Smooth muscle cell of the umbilical artery (primary cell): ENCODE data around the gene VPS8. TPM values are rescaled to one million over a fixed set of nuclear protein-coding genes. Genes with fewer than 3 reads are reported as not detected.

Source experiments
- total RNA-seq: library from RNA; depleted of rRNA; stranded (reverse); fragments of >200 nt; gene quantifications from 2 replicates; pipeline ENCODE4 v1.2.3, GENCODE V29; 2014

VPS8 gene
- 86.0 and 98.9 TPM in 2 replicates for total RNA-seq

GRCh38 chr3:184811999-184812661, at the start of gene VPS8:
Gene VPS8 (plus strand): TSS chr3:184812166. CDS start chr3:184824633, 12,467 bp downstream.

Other genes starting within 250 kb of the VPS8 start
- 19.0 and 22.6 TPM in 2 replicates for gene MAGEF1, start 100.1 kb upstream of the VPS8 start, total RNA-seq